ENCODE data around the gene CERKL. TPM values are rescaled to one million over a fixed set of nuclear protein-coding genes. Genes with fewer than 3 reads are reported as not detected.

Gene CERKL
- total RNA-seq, 1 experiment from 2014 or later, result not detected

- no peak for DNase-seq (ENCODE audit: extremely low read depth, low read depth)
Observed at GRCh38 chr2:181678861-181679543, 22.1 kb upstream of the CERKL start.

- peak; percentile 57 for DNase-seq (ENCODE audit: extremely low read depth, low read depth)
Observed at GRCh38 chr2:181677912-181678586, 21.1 kb upstream of the CERKL start.

DNA sequence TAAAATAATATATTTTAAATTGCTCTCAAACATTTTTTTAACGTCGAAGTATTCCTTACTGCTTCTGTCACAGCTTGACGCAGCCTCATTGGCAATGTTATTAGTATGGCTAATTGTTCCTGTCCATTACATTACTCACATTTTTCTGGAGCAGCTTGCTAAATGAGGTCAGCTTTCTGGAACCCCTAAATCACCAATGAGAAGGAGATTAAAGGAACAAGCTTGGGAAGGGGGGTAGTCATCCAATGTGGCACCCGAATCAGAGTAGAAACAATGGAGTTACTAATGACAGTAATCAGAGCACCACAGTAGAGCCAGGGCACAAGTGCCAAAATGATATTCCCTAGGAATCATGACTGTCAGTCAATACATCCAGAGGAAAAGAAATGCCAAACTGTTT, 18.3 kb upstream of the CERKL start:
- no peak for DNase-seq (ENCODE audit: extremely low read depth, low read depth)

- no peak for DNase-seq (ENCODE audit: extremely low read depth, low read depth)
Observed at GRCh38 chr2:181674461-181674860, 17.6 kb upstream of the CERKL start.

GRCh38 chr2:181673173-181673572, 16.3 kb upstream of the CERKL start:
- no peak for DNase-seq (ENCODE audit: extremely low read depth, low read depth)

DNA sequence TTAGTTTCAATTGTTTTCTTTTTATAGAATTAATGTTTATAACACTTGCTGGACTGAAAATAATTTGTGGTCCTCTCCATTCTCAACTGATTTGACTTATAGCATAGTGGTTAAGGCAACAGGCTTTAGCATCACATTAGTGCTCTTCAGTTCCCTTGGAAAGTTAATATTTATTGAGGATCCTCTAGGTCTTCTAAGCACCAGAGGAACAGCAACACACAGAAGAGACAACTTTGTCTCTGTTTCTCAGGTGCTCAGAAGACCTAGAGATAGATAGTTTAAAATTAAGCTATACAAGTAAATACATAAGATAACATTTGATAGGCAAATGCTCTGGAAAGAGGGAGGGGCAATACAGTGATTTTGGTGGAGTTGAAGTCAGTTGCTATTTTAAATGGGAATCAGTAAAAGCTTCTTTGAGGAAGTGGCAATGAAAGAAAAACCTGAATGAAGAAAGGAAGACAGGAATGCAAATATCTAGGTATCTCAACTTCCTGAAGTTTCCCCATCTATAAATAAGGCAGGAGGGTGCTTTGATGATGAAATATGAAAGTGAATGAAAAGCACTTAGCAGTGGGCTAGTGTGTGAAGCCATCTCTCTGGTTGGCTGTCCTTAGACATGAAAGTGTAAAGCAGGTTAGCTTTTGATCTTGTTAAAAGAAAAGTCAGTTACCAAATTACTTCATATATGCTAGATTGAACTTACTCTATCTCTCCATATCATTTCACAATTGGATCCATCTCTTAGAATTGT, 15.5 kb upstream of the CERKL start:
- no peak for DNase-seq (ENCODE audit: extremely low read depth, low read depth)

GRCh38 chr2:181670632-181671031, 13.7 kb upstream of the CERKL start:
- DNase-seq (ENCODE audit: extremely low read depth, low read depth), result no peak

- no peak for DNase-seq (ENCODE audit: extremely low read depth, low read depth)
Observed at GRCh38 chr2:181667234-181667633, 10.3 kb upstream of the CERKL start.

- no peak for DNase-seq (ENCODE audit: extremely low read depth, low read depth)
Observed at GRCh38 chr2:181662287-181662686, 5.4 kb upstream of the CERKL start.

DNA sequence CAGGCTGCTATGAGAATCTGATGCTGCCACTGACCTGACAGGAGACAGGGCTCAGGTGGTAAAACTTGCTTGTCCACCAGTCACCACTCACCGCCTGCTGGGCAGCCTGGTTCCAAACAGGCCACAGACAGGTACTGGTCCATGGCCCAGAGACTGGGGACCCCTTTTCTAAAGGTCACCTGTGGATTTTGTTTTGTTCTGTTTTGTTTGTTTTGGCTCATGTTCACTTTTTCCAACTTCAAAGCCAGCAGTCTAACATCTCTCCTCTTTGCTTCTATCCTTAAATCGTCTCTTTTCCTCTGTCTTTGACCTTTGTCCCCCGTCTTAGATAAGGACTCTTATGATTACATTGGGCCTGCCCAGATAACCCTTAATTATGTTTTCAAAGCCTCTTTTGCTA, 3.3 kb upstream of the CERKL start:
- no peak for DNase-seq (ENCODE audit: extremely low read depth, low read depth)

- no peak for DNase-seq (ENCODE audit: extremely low read depth, low read depth)
Observed at GRCh38 chr2:181658444-181658843, 1.5 kb upstream of the CERKL start.

DNA sequence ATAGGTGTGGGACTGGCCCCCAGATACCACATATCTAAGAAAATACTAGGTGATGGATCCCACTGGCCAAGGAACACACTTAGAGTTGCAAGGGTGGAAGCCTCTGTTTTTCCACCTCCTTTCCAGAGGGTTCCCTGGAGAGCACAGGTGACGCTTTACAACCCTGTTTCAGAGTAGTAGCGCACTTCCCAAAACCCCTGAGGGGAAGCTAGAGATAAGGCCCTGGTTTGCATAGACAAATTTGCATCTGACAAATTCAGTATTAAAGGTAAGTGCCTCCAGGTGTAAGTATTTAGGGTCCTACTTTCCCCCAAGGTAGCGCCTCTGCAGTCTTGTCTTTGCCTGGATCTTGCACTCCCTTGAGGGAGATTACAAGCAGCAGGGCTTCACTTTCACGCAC, 474 bp upstream of the CERKL start:
- DNase-seq (ENCODE audit: extremely low read depth, low read depth), result no peak

- no peak for DNase-seq (ENCODE audit: extremely low read depth, low read depth)
Observed at GRCh38 chr2:181655519-181655918, 1.4 kb downstream of the CERKL start.

- no peak for DNase-seq (ENCODE audit: extremely low read depth, low read depth)
Observed at GRCh38 chr2:181649436-181649979, 7.4 kb downstream of the CERKL start.

- DNase-seq (ENCODE audit: extremely low read depth, low read depth), result no peak
Observed at GRCh38 chr2:181648478-181649155, 8.3 kb downstream of the CERKL start.

DNA sequence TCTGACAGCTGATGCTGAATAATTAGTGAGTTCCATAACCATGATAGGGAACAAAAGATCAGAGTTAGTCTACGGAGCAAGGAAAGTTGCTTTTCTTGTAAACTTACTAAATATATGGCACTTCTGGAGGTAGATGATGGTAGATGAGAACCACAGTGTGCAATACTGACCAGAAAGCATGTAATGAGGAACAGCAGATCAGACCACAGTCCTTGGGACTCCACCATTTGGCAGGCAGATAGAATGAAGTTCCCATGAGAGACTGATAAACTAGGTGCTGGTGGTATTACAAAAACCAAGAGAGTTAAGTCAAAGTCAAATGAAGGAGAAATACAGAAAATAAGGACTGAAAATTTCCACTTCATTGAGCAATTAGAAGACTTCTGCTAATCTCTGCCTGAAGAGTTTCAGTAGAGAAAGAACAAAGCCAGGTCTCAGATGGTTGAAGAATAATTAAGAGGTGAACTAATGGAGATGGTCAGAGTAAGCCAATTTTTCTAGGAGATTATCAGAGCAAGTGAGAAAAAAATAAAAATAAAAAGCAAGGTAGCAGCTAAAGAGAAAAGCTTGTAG, 10.4 kb downstream of the CERKL start:
- DNase-seq (ENCODE audit: extremely low read depth, low read depth), result no peak

- no peak for DNase-seq (ENCODE audit: extremely low read depth, low read depth)
Observed at GRCh38 chr2:181643151-181643550, 13.8 kb downstream of the CERKL start.

- DNase-seq (ENCODE audit: extremely low read depth, low read depth), result no peak
Observed at GRCh38 chr2:181642086-181642485, 14.8 kb downstream of the CERKL start.

GRCh38 chr2:181639686-181640085, 17.2 kb downstream of the CERKL start:
- no peak for DNase-seq (ENCODE audit: extremely low read depth, low read depth)

DNA sequence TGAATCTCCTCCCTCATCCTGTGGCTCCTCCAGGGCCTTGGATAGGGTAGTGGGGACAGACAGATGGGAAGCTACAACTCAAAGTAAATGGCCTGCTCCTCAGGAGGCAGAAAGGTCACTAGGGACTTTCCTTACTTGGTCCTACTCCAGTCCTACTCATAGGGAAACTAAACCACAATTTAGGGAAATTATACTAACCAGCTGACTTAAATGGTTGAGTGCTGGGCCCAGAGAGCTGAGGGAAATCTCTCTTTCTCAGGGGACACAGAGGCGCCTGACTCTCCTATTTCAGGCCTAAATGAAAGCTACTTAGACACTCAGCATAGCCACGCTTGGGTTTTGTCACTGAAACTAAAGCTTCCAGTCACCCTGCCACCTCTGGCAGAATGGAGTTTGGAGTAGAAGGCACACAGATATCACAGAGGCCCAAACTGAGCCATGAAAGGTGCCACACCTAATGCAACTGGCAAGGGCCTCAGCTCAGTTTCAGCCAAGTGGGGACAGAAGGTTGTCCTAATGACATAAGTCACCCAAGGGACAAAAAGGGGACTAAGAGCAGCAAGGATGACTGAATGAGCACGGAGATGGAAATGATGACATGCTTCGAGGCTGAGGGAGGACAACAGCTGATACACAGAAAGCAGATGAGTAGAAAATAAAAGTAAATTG, 24.0 kb downstream of the CERKL start:
- DNase-seq (ENCODE audit: extremely low read depth, low read depth), result no peak

Data from NCI-H460 (cell line).